ENCODE data around the gene TALDO1.

TALDO1 gene

DNA sequence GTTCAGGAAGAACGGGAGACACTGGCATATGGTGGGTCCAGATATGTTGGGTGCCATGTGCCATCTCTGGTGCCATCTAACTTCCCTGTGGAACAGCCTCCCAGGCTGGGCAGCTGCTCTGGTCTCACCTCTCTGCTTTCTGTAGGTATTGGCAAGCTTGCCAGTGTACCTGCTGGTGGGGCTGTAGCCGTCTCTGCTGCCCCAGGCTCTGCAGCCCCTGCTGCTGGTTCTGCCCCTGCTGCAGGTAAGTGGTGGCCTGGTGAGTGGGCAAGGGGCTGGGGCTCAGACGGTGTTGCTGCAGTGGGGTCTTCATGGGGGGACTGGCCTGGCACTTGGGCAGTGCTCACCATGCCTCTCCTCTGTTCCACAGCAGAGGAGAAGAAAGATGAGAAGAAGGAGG, 65.1 kb downstream of the TALDO1 start:
- peaks cover 45% of the 10 kb centered on the region for H3K79me2 ChIP-seq (ENCODE audit: control insufficient read depth, low read length)
- TF ChIP-seq, protein P1, sequence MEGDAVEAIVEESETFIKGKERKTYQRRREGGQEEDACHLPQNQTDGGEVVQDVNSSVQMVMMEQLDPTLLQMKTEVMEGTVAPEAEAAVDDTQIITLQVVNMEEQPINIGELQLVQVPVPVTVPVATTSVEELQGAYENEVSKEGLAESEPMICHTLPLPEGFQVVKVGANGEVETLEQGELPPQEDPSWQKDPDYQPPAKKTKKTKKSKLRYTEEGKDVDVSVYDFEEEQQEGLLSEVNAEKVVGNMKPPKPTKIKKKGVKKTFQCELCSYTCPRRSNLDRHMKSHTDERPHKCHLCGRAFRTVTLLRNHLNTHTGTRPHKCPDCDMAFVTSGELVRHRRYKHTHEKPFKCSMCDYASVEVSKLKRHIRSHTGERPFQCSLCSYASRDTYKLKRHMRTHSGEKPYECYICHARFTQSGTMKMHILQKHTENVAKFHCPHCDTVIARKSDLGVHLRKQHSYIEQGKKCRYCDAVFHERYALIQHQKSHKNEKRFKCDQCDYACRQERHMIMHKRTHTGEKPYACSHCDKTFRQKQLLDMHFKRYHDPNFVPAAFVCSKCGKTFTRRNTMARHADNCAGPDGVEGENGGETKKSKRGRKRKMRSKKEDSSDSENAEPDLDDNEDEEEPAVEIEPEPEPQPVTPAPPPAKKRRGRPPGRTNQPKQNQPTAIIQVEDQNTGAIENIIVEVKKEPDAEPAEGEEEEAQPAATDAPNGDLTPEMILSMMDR (IDR thresholded peaks at IDR 0.05; ENCODE audit: low read depth, low read length, poor library complexity, severe bottlenecking) = no peak
- TF ChIP-seq EZH2phosphoT487 (IDR thresholded peaks at IDR 0.05; ENCODE audit: borderline replicate concordance, low read length) = no peak
- peaks cover 59% of the 10 kb centered on the region for H3F3A ChIP-seq (ENCODE audit: control insufficient read depth, insufficient read depth)
- H3K9me2 ChIP-seq (replicated peaks; ENCODE audit: control insufficient read depth, low read length) = no peaks in the 10 kb centered on the region
- H4K20me1 ChIP-seq (ENCODE audit: control insufficient read depth, insufficient read depth, low read depth, low read length) = peaks cover 20% of the 10 kb centered on the region; the same call in 1 of the 2 replicates
- H3K9me3 ChIP-seq (ENCODE audit: control insufficient read depth, insufficient read depth, low read length) = no peaks in the 10 kb centered on the region
- H3K36me3 ChIP-seq (ENCODE audit: control insufficient read depth, low read length) = peaks cover 64% of the 10 kb centered on the region
- H3K4me3 ChIP-seq (ENCODE audit: low read length) = no peak overlapping the region
- no peaks in the 10 kb centered on the region for H3K27me3 ChIP-seq (ENCODE audit: control insufficient read depth, low read length)
- H3K27ac ChIP-seq (ENCODE audit: low read depth, low read length) = no peak overlapping the region
- H3K4me1 ChIP-seq (ENCODE audit: control insufficient read depth, low read length) = peaks cover 40% of the 10 kb centered on the region
- H3K4me2 ChIP-seq (ENCODE audit: low read length) = peak overlapping the region; percentile 67; the same call in 1 of the 2 replicates

DNA sequence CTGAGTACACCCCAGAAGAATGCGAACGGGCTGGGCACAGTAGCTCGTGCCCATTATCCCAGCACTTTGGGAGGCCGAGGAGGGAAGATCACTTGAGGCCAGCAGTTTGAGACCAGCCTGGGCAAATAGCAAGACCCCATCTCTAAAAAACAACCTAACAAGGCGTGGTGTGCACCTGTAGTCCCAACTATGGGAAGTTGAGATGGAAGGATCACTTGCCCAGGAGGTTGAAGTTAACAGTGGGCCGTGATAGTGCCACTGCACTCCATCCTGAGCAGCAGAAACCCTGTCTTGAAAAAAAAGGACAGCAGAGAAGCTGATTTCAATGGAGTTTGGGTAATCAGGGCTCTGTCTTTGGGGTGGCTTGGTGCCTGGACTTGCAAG, 65.8 kb downstream of the TALDO1 start:
- Histone ChIP-seq H3K9me3 (ENCODE audit: control insufficient read depth, insufficient read depth, low read length) (no peaks in the 10 kb centered on the region), H3K27ac (ENCODE audit: low read depth, low read length) (no peak overlapping the region), H3K9me2 (replicated peaks; ENCODE audit: control insufficient read depth, low read length) (no peaks in the 10 kb centered on the region), H3K4me1 (ENCODE audit: control insufficient read depth, low read length) (peaks cover 35% of the 10 kb centered on the region), H3K79me2 (ENCODE audit: control insufficient read depth, low read length) (peaks cover 39% of the 10 kb centered on the region), H3K4me3 (ENCODE audit: low read length) (no peak overlapping the region), H4K20me1 (ENCODE audit: control insufficient read depth, insufficient read depth, low read depth, low read length) (peaks cover 20% of the 10 kb centered on the region; the same call in 1 of the 2 replicates), H3K4me2 (ENCODE audit: low read length) (no peak overlapping the region), H3F3A (ENCODE audit: control insufficient read depth, insufficient read depth) (peaks cover 58% of the 10 kb centered on the region), H3K36me3 (ENCODE audit: control insufficient read depth, low read length) (peaks cover 61% of the 10 kb centered on the region), H3K27me3 (ENCODE audit: control insufficient read depth, low read length) (no peaks in the 10 kb centered on the region)
- TF ChIP-seq, protein P1 (IDR thresholded peaks at IDR 0.05; ENCODE audit: low read depth, low read length, poor library complexity, severe bottlenecking) = no peak
- no peak for TF ChIP-seq EZH2phosphoT487 (IDR thresholded peaks at IDR 0.05; ENCODE audit: borderline replicate concordance, low read length)

DNA sequence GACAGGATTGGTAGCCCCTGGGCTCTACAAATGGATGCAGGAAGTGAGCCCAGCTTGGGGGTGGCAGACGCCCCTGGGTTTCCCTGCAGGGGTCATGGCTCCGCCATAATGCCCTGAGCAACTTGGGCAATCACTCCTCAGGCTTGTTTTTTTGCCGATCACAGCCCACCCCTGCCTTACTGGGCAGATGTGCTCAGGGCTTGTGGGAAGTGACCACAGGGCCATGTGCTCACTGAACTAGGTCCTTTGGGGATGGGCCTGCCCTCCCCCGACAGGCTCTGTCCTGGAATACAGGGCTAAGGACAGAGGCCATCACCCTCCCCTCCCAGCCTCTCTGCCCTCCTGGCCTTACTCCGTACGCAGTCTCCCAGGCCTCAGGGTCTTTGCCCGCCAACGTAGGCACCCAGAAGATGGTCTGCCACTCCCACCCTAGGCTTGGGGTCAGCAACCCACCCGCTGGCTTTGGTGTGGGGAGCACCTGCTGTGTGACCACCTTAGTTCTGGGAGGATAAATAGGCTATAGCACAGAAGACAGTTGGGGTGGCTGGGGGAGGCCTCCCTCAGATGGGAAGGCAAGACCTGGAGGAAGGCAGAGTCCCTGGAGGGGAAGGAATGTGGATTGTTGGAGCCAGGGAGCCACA, 66.3 kb downstream of the TALDO1 start:
- H3F3A ChIP-seq (ENCODE audit: control insufficient read depth, insufficient read depth) = peaks cover 58% of the 10 kb centered on the region
- H3K36me3 ChIP-seq (ENCODE audit: control insufficient read depth, low read length) = peaks cover 60% of the 10 kb centered on the region
- H3K27me3 ChIP-seq (ENCODE audit: control insufficient read depth, low read length) = no peaks in the 10 kb centered on the region
- H3K4me1 ChIP-seq (ENCODE audit: control insufficient read depth, low read length) = peaks cover 30% of the 10 kb centered on the region
- no peak overlapping the region for H3K4me3 ChIP-seq (ENCODE audit: low read length)
- no peak for TF ChIP-seq EZH2phosphoT487 (IDR thresholded peaks at IDR 0.05; ENCODE audit: borderline replicate concordance, low read length)
- TF ChIP-seq, protein P1 (IDR thresholded peaks at IDR 0.05; ENCODE audit: low read depth, low read length, poor library complexity, severe bottlenecking) = no peak
- H3K79me2 ChIP-seq (ENCODE audit: control insufficient read depth, low read length) = peaks cover 34% of the 10 kb centered on the region
- H3K9me3 ChIP-seq (ENCODE audit: control insufficient read depth, insufficient read depth, low read length) = no peaks in the 10 kb centered on the region
- peaks cover 20% of the 10 kb centered on the region; the same call in 1 of the 2 replicates for H4K20me1 ChIP-seq (ENCODE audit: control insufficient read depth, insufficient read depth, low read depth, low read length)
- no peak overlapping the region for H3K4me2 ChIP-seq (ENCODE audit: low read length)
- peak overlapping the region; percentile 8 for H3K27ac ChIP-seq (ENCODE audit: low read depth, low read length)
- H3K9me2 ChIP-seq (replicated peaks; ENCODE audit: control insufficient read depth, low read length) = no peaks in the 10 kb centered on the region

All from DOHH2 (cell line).